ENCODE data around the gene CORO7.

GRCh38 chr16:4412159-4412558 lies 4.2 kb downstream of the CORO7 start:
- TF ChIP-seq CTCF (IDR thresholded peaks at IDR 0.05) (no peak), ZFX (IDR thresholded peaks at IDR 0.05; ENCODE audit: borderline replicate concordance) (no peak)
